Effector CD8-positive, alpha-beta T cell (primary cell): ENCODE data around the gene EPM2A.

ENCODE experiments used
- DNase-seq: peaks from one replicate; lab custom pipeline; 2025; lab: John Stamatoyannopoulos, UW

Gene EPM2A

DNA sequence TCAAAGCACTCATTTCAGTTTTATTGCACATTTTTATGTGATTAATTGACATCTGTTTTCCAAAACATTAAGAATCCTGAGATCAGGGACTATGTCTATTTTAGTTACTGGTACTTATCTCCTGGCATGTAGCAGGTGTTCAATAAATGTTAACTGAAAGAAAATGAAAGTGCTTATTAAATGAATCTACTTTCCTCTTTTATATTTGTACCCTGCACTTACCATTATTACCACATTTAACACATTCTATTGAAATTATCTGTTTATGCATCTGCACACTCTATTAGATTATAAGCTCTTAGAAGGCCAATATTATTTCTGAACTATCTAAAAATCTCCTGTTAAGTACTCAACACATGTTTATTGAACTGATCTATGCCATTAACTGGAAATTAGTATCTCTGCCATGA lies 131.9 kb downstream of the EPM2A start:
- no peak for DNase-seq

DNA sequence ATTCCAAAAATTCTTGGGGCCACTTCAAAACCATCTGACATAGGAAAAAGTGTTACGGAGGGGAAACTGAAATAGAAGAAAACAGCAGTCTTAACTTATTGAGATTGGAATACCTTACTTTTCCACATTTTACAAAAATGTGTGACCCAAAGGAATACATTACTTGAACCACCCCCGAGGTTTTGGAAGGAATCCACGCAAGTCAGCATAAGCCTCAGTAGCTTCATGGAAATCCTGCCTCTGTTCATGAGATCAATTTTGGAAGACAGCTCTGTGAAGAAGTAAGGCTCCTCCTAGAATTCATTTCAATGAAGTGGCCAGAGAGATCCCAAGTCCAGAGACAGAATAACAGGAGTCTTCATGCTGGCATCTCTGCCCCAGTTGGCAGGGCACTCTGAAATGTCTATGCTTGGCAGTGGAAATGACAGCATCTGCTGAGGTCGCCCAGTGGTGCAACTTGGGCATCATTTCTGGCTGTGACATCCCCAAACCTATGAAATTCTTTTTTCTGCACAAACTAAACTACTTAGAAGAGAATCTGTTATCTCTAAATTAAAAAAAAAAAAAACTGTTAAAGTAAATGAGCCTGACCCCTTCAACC lies 132.5 kb downstream of the EPM2A start:
- no peak for DNase-seq

DNA sequence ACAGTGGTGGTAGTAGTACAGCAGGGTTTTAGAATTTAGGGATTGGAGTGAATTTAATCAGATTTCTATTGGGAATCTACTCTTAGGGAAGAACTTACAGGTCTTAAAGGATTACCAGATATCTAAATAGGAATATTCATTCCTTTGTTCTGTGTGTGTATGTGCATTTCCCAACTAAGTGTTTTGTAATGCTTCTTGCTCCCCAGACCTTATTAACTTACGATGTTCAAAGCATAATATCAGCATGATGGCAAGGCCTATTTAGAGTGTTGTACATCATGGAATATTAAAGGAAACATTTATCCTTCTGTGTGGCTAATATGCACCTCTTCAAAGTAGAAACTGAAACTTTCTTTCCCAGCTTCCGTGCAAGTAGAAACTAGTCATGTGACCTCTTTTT lies 133.9 kb downstream of the EPM2A start:
- DNase-seq: no peak

DNA sequence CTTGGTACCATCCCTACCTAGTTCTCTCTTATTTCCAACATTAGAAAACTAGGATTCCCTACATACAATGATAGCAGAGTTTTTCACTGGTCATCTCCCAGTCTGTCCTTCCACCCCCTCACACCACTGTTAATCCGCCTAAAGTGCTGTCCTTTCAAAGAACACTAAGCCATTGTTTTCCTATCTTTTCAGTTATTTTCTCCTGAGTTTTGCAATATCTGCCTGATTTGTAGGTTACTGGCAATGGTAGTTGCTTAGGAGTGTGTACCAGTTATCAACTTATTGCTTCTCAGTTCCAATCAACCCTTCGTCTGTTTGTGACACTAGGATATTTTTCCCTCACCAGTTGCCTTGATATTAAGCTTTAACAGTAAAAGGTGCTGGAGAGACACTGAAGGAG lies 135.0 kb downstream of the EPM2A start:
- DNase-seq: no peak

DNA sequence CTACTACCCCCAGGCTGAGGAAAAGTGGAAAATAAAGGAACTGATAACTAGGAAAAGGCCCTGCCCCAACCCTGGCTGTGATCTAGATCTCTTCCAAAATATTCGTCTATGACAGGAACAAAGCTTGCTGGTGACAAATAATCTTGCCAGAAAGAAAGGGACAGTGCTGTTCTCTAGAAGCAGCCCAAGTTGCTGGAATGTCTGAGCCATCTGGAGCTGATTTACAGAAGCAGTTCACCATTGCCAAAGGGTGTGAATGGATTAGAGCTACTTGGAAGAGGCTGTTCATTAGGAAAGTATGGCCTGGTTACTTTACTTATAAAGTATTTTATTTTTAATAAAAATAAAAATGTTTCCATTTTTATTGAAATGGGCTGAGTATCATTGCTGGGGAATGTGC lies 146.3 kb downstream of the EPM2A start:
- no peak for DNase-seq

DNA sequence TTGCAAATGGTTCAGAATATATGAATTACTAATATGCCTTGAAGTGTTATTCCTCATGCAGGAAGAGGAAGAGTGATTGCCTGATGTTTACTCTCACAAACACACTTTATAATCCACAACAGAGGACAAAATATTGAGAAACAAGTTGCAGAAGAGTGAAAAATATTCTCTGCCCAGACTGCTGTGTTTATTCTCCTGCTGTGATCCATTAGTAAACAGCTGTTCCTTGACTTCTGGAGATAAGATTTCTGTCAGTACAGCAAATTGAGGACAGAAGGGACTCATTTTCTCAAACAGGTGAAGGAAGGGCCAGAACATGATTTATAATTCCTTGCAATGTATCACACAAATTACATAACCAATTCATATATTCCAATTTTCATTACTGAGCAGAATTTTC lies 148.0 kb downstream of the EPM2A start:
- no peak for DNase-seq

DNA sequence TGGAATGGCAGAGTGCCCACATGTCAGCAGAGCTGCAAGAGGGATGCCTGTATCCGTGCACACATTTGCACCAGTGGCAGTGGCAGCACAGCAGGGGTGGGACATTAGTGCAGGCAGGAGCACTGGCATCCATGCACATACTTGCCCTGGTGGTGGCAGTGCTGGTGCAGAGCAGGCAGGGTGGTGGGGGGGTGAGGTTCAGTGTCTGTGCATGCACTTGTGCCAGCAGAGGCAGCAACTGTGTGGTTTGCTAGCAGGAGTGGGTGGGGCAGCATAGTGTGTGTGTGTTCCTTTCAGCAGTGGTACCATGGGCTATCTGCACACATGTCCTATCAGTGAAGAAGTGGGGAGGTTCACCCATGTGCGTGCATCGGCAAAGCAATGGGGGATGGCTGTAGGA lies 151.6 kb downstream of the EPM2A start:
- DNase-seq: no peak
